NOMO-1 (cell line): ENCODE data around the gene TMEM145.

Experiments used
- DNase-seq, 2 experiments: peaks; one replicate each; lab custom pipeline; 2025; ENCODE audit not compliant: unreplicated experiment in 2 of 2; lab: John Stamatoyannopoulos, UW

Gene TMEM145

GRCh38 chr19:42288387-42288786 lies 24.7 kb upstream of the TMEM145 start:
- DNase-seq: peak in 1 of 2 experiments; percentile 56

GRCh38 chr19:42288881-42289555 lies 24.1 kb upstream of the TMEM145 start:
- DNase-seq: no peak

- DNase-seq: no peak
Measured at GRCh38 chr19:42289556-42290041, 23.5 kb upstream of the TMEM145 start.

- DNase-seq: no peak
Measured at GRCh38 chr19:42290136-42290522, 23.0 kb upstream of the TMEM145 start.

GRCh38 chr19:42290523-42291434 lies 22.3 kb upstream of the TMEM145 start:
- DNase-seq: peak in 1 of 2 experiments; percentile 5

DNA sequence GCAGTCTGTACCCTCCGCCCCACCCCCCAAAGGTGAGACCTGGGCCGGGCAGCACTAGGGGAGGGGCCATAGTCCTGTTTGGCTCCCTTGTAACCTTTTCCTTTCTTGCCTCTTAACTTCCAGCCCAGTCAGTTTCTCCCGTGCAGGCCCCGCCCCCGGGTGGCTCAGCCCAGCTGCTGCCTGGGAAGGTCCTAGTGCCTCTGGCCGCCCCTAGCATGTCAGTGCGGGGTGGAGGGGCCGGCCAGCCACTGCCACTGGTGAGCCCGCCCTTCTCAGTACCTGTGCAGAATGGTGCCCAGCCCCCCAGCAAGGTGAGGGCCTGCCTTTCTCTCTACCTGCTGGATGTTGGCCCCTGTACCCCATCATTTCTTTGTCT lies 21.7 kb upstream of the TMEM145 start:
- DNase-seq: no peak

DNA sequence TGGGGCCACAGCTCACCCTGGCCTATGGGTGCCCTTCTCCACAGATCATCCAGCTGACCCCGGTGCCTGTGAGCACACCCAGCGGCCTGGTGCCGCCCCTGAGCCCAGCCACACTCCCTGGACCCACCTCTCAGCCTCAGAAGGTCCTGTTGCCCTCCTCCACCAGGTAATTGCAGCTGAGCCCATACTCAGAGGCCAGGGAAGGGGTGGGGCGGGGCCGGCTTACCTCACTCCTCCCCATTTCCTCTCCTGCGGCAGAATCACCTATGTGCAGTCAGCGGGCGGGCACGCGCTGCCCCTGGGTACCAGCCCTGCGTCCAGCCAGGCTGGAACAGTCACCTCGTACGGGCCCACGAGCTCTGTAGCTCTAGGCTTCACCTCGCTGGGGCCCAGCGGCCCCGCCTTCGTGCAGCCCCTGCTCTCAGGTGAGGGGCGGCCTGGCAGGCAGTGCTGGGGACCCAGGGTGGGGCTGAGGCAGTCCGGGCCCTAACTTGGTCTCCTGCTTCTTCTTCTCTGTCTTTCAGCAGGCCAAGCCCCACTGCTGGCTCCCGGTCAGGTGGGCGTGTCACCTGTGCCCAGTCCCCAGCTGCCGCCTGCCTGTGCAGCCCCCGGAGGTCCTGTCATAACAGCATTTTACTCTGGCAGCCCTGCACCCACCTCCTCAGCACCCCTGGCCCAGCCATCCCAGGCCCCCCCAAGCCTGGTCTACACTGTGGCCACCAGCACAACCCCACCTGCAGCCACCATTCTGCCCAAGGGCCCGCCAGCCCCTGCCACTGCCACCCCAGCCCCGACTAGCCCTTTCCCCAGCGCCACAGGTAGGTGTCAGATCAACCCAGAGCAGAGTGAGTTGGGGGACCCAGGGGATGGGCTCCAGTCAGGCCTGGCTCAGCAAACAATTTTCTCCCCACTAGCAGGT lies 20.8 kb upstream of the TMEM145 start:
- no peak for DNase-seq

- DNase-seq: no peak
Measured at GRCh38 chr19:42292963-42293362, 20.1 kb upstream of the TMEM145 start.

DNA sequence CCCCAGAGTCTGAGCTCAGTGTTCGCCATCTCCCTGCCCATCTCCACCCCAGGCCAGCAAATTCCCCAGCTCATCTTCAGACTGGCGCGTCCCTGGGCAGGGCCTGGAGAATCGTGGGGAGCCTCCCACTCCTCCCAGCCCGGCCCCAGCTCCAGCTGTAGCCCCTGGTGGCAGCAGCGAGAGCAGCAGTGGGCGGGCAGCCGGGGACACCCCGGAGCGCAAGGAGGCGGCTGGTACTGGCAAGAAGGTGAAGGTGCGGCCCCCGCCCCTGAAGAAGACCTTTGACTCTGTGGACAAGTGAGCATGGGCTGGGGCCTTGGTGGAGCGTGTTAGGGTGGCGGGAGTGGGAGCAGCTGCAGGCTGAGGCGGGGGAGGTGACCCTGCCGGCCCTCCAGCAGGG lies 19.6 kb upstream of the TMEM145 start:
- no peak for DNase-seq

DNA sequence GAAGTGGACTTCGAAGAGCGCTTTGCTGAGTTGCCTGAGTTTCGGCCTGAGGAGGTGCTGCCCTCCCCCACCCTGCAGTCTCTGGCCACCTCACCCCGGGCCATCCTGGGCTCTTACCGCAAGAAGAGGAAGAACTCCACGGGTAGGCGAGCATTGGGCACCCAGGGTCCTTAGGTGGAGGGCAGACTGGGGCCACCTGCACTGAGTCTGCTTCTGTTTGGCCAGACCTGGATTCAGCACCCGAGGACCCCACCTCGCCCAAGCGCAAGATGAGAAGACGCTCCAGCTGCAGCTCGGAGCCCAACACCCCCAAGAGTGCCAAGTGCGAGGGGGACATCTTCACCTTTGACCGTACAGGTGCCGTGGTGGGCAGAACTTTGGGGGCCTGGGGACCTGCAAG lies 19.2 kb upstream of the TMEM145 start:
- no peak for DNase-seq

GRCh38 chr19:42294471-42295137 lies 18.5 kb upstream of the TMEM145 start:
- DNase-seq: no peak

DNA sequence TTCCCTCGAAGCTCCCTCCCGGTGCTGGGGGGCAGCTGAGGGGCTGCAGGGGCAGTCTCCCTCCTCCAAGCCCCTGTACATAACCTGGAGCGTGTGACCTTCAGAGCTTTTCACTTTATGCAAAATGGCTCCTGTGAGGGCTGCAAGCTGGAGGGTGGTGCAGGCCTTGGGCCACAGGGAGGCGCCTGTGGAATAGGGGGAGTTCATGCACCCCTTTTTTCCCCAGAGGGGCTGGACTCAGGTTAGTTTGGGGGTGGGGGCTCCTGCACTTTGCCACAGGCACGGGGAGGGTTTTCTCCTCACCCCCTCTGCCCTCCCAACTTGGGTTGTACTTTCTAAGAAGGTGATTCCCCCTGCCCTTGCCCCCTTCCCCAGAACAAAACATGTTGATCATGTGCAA lies 17.8 kb upstream of the TMEM145 start:
- DNase-seq: no peak

DNA sequence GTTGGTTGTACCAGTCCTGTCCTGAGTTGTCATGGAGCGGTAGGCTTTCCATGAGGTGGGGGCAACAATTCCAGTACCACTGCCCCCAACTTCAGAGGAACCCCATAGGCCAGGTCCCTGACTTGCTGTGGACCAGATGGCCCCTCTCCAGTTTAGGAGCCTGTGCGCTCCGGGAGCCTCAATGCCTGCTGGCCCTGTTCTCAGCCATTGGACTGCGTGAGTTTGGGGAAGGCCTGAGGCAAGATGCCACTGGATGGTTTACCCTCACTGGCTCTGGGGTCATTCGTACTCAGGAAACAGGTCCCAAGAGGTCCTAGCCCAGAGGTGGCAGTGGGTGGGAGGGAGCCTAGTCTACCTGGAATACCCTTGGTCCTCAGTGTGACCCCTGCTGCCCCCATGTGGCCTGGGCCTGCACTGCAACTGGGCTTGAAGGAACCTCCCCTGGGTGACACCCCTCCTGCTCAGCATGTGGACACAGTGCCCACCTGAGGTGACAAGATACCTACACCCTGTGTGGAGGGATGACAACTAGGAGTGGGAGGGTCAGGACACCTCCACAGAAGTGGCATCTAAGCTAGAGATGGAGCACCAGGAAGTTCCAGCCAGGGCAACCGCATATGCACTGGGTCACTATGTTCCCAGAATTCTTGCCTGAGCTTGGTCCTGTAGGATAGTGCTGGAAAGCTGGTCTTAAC lies 17.1 kb upstream of the TMEM145 start:
- DNase-seq: peak; percentile 25 to 37

- DNase-seq: no peak
Measured at GRCh38 chr19:42297039-42297438, 16.1 kb upstream of the TMEM145 start.

GRCh38 chr19:42301646-42302203 lies 11.4 kb upstream of the TMEM145 start, which contains the start of gene PRR19:
Gene PRR19 (plus strand): TSS chr19:42302132. CDS start chr19:42309585, 7,453 bp downstream.
- peak in 1 of 2 experiments; percentile 48 for DNase-seq

GRCh38 chr19:42303101-42303464 lies 10.0 kb upstream of the TMEM145 start:
- no peak for DNase-seq

DNA sequence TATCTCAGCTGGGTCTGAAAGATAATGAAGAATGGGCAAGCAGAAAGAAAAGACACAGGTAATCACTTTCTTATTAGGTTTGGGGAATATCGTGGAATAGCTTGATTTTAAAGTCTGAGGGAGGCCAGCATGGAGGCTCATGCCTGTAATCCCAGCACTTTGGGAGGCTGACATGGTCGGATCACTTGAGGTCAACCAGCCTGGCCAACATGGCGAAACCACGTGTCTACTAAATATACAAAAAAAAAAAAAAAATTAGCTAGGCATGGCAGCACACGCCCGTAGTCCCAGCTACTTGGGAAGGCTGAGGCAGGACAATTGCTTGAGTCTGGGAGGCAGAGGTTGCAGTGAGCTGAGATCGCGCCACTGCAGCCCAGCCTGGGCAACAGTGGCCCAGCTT lies 9.2 kb upstream of the TMEM145 start:
- DNase-seq: no peak

GRCh38 chr19:42306646-42307045 lies 6.5 kb upstream of the TMEM145 start:
- DNase-seq: no peak

GRCh38 chr19:42309686-42310085 lies 3.4 kb upstream of the TMEM145 start:
- DNase-seq: no peak
